K562 (cell line): ENCODE data around the gene RGS4. TPM values are rescaled to one million over a fixed set of nuclear protein-coding genes. Genes with fewer than 3 reads are reported as not detected.
A peak's percentile ranks its signal among the peaks of the same experiment; 100 is the strongest.

Experiments
- ATAC-seq: fragments of 200-7000 bp; cut with Tn5 transposase; 3 replicates; pipeline ENCODE4 v1.9.1; 2020; ENCODE audit warnings: moderate library complexity
- BruUV-seq: library from RNA; stranded (reverse); fragments of 400-500 nt; replicated peaks from 2 replicates; lab custom pipeline; 2021; lab: Mats Ljungman, UMichigan
- CTCF ChIA-PET: fragments of 300-600 bp; formaldehyde crosslinking; extraction: SDS; loops from one replicate; lab custom pipeline; 2021; ENCODE audit warnings: low intra/inter-chr PET ratio; lab: Yijun Ruan, JAX
- POLR2A ChIA-PET: fragments of 300-600, 350-650 bp; sonication (Branson Sonifier 250); formaldehyde crosslinking; extraction: SDS; loops from one replicate; lab custom pipeline; 2021; ENCODE audit warnings: antibody characterized with exemption, inconsistent platforms; lab: Yijun Ruan, JAX
- DNase-seq, 4 experiments: peaks; one replicate each; pipeline versions ENCODE4 v3.0.0 to v3.0.0-alpha.2; 2011 to 2018; ENCODE audit warnings: low spot score in 3 of 4, mixed read lengths in 3 of 4; ENCODE audit errors: extremely low read depth in 1 of 4
- FAIRE-seq: peaks from 2 replicates; lab custom pipeline; 2011; peaks lifted over from hg19 to GRCh38; lab: Jason Lieb, UNC
- H2AFZ ChIP-seq: 2 replicates; pipeline ENCODE4 v1.6.0; 2011; ENCODE audit warnings: low read depth, low read length, control low read depth, inconsistent platforms
- H3K27ac ChIP-seq: fragments of 200-600 bp; 3 replicates; pipeline ENCODE4 v1.8.0; 2011; ENCODE audit warnings: low read depth, mild to moderate bottlenecking, control low read depth, inconsistent platforms, low read length, moderate library complexity, mixed read lengths; ENCODE audit errors: extremely low read depth
- H3K27me3 ChIP-seq, 2 experiments: fragments of 300-600 bp in 1 of 2; 2 replicates in 1 of 2; 3 replicates in 1 of 2; pipeline versions ENCODE4 v1.6.0 to v1.8.0; 2011; ENCODE audit warnings: inconsistent platforms in 2 of 2, low read length in 2 of 2, mild to moderate bottlenecking in 1 of 2, mixed read lengths in 1 of 2, moderate library complexity in 1 of 2; ENCODE audit not compliant: control insufficient read depth in 2 of 2, insufficient read depth in 2 of 2
- H3K36me3 ChIP-seq: fragments of 300-600 bp; 3 replicates; pipeline ENCODE4 v1.8.0; 2011; ENCODE audit warnings: mild to moderate bottlenecking, low read length, inconsistent platforms; ENCODE audit not compliant: control insufficient read depth, insufficient read depth
- H3K4me1 ChIP-seq, 2 experiments: fragments of 200-600 bp in 1 of 2; replicated peaks in 1 of 2; 2 replicates in 1 of 2; 3 replicates in 1 of 2; pipeline versions ENCODE4 v1.5.1 to v1.8.0; 2011; ENCODE audit warnings: inconsistent platforms in 2 of 2, low read length in 2 of 2, mild to moderate bottlenecking in 1 of 2, mixed read lengths in 1 of 2, moderate library complexity in 1 of 2; ENCODE audit not compliant: control insufficient read depth in 2 of 2, insufficient read depth in 2 of 2
- H3K4me2 ChIP-seq: 2 replicates; pipeline ENCODE4 v1.6.1; 2011; ENCODE audit warnings: low read length, control low read depth, inconsistent platforms, mixed read lengths; ENCODE audit not compliant: insufficient read depth
- H3K4me3 ChIP-seq: fragments of 200-600 bp; sonication (generic), shearing (Covaris generic); 2 replicates; pipeline ENCODE4 v1.5.1; 2016; ENCODE audit warnings: control low read depth, inconsistent platforms
- H3K79me2 ChIP-seq: fragments of 200-600 bp; 3 replicates; pipeline ENCODE4 v1.8.0; 2011; ENCODE audit warnings: low read length, inconsistent platforms; ENCODE audit not compliant: control insufficient read depth, insufficient read depth
- H3K9ac ChIP-seq, 2 experiments: 2 replicates each; pipeline versions ENCODE4 v1.6.0 to v1.6.1; 2011; ENCODE audit warnings: low read depth in 2 of 2, low read length in 2 of 2, control low read depth in 1 of 2, inconsistent platforms in 1 of 2, mild to moderate bottlenecking in 1 of 2, mixed read lengths in 1 of 2; ENCODE audit not compliant: insufficient read depth in 1 of 2
- H3K9me1 ChIP-seq: one replicate; pipeline ENCODE4 v1.6.0; 2011; ENCODE audit warnings: inconsistent platforms, mild to moderate bottlenecking, low read length, moderate library complexity; ENCODE audit not compliant: control insufficient read depth, insufficient read depth
- H3K9me3 ChIP-seq: replicated peaks from 2 replicates; pipeline ENCODE4 v1.5.1; 2011; ENCODE audit warnings: low read depth, low read length, inconsistent platforms; ENCODE audit not compliant: control insufficient read depth, insufficient read depth
- H4K20me1 ChIP-seq: replicated peaks from 2 replicates; pipeline ENCODE4 v1.6.1; 2011; ENCODE audit warnings: low read length, inconsistent platforms, mixed read lengths; ENCODE audit not compliant: control insufficient read depth, insufficient read depth
- HEY1 ChIP-seq: fragments of 250-450 bp; sonication (Bioruptor Pico); IDR thresholded peaks from 2 replicates; pipeline ENCODE4 v1.5.0; 2020; ENCODE audit warnings: mild to moderate bottlenecking, moderate library complexity, borderline replicate concordance
- MED1 ChIP-seq: sonication (generic); formaldehyde crosslinking; IDR thresholded peaks from 2 replicates; pipeline ENCODE4 v1.8.1; 2023; ENCODE audit warnings: missing genetic modification reagents, borderline replicate concordance
- PCBP2 ChIP-seq: fragments of 200-400 bp; formaldehyde crosslinking; IDR thresholded peaks from 2 replicates; pipeline ENCODE4 v1.6.1; 2018; ENCODE audit warnings: low read length, low read depth, mild to moderate bottlenecking, moderate library complexity; ENCODE audit not compliant: poor library complexity, severe bottlenecking
- RB1 ChIP-seq: fragments of 450-650 bp; IDR thresholded peaks from 2 replicates; pipeline ENCODE4 v1.6.1; 2017; ENCODE audit warnings: low read depth, mild to moderate bottlenecking
- SRF ChIP-seq, 2 experiments: fragments of 250-450, 450-650 bp in 1 of 2; sonication (Bioruptor Pico) in 1 of 2; sonication (generic) in 1 of 2; formaldehyde crosslinking; IDR thresholded peaks; 2 replicates each; pipeline versions ENCODE4 v1.5.0 to v1.5.1; 2020 to 2022; ENCODE audit warnings: mild to moderate bottlenecking in 1 of 2, missing genetic modification reagents in 1 of 2
- WGBS: fragments of 100-300 bp; shearing (Covaris generic); methylation state at CpG from one replicate; pipeline ENCODE4 v1.1.6; 2016; ENCODE audit warnings: low coverage, mixed read lengths; ENCODE audit not compliant: insufficient coverage; ENCODE audit errors: missing lambda C conversion rate; 5-methylcytosine and 5-hydroxymethylcytosine counted together
- in situ Hi-C: fragments of 300-500 bp; cut with MboI; formaldehyde crosslinking; loops from 4 replicates; pipeline ENCODE4 v1.15.0; 2018; ENCODE audit warnings: inconsistent platforms, mixed read lengths
- intact Hi-C: fragments of 100-400 bp; cut with micrococcal nuclease; formaldehyde crosslinking; loops from 2 replicates; pipeline ENCODE4 v1.14.2; 2022
- polyA plus RNA-seq, 8 experiments: library from polyadenylated mRNA; depleted of rRNA in 4 of 8; stranded (reverse) in 5 of 8; unstranded in 3 of 8; fragments of >200 nt; fragmentation: Nextera tagmentation in 2 of 8; fragmentation: Illumina TruSeq in 1 of 8; extraction: Ambion mirVana in 2 of 8; extraction: Trizol in 1 of 8; gene quantifications; 2 replicates each; pipeline versions ENCODE4 v1.2.1 to v1.2.3, GENCODE V29; 2011 to 2014; ENCODE audit warnings: inconsistent platforms in 1 of 8, missing spikeins in 1 of 8
- total RNA-seq, 7 experiments: library from RNA; depleted of rRNA in 6 of 7; stranded (reverse); fragments of >200 nt in 6 of 7; fragmentation: Illumina TruSeq in 2 of 7; extraction: Trizol in 2 of 7; gene quantifications; 2 replicates each; pipeline versions ENCODE4 v1.2.1 to v1.2.3, GENCODE V29; 2011 to 2021; ENCODE audit warnings: low replicate concordance in 1 of 7
- TF ChIP-seq, protein P1 (sequence below): fragments of 250-450 bp; sonication (Bioruptor Pico); IDR thresholded peaks from 2 replicates; pipeline ENCODE4 v1.4.0; 2020; ENCODE audit warnings: mild to moderate bottlenecking, moderate library complexity

Gene RGS4
- total and polyA plus RNA-seq, 9 of the 15 experiments (the other 6 are each of a cell fraction or from before 2014, with no cell fraction given): not detected

DNA sequence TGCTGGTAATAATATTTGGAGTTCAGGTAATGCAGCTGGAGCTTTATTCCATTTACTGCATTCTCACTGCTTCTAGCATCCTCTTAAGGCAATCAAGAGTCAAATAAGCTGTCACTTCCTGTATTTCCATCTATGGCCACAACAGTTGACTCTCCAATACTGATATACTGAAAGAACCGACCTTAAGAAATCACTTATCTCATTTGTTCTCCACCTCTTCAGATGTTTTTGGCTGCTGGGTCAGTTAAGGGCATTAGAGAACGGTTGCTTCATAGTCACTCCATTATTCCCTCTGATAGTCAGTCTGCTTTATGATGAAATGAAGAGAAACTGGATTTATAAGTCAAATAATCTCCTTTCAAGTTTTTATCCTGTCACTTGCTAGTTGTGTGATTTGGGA is 14.2 kb upstream of the RGS4 start:
- no peak overlapping the region for H3K27ac ChIP-seq
- BruUV-seq: no TSS peak
- ATAC-seq (no peak), FAIRE-seq (no peak)
- 3% methylated on average over 2 of the region's 2 CpGs for WGBS
- H3K9me3 ChIP-seq: no peaks in the 10 kb centered on the region
- no peaks in the 10 kb centered on the region for H3K27me3 ChIP-seq
- H3K4me3 ChIP-seq: no peak overlapping the region
- H3K4me1 ChIP-seq: no peaks in the 10 kb centered on the region
- H3K9ac ChIP-seq: no peak overlapping the region
- no peaks in the 10 kb centered on the region for H4K20me1 ChIP-seq
- CTCF ChIA-PET: no interaction called here
- H3K36me3 ChIP-seq: no peaks in the 10 kb centered on the region
- TF ChIP-seq PCBP2: no peak
- TF ChIP-seq SRF (CRISPR knock-in tag; IDR thresholded peaks at IDR 0.05): peak in 1 of 2 experiments; percentile 44; a peak in 1 of 4 replicates
- TF ChIP-seq, all 486 proteins: peak for 1
- in situ Hi-C loops: no loop called here
- Histone ChIP-seq H3K4me2 (no peak overlapping the region), H3K9me1 (no peaks in the 10 kb centered on the region), H3K79me2 (no peaks in the 10 kb centered on the region), H2AFZ (no peak overlapping the region)
- intact Hi-C loops: no loop called here
- no peak for DNase-seq
- POLR2A ChIA-PET: interaction anchor here (0.6 kb wide), 1 partner anchor 202 kb away, joined by 3 read pairs; no protein-coding TSS in a partner anchor

DNA sequence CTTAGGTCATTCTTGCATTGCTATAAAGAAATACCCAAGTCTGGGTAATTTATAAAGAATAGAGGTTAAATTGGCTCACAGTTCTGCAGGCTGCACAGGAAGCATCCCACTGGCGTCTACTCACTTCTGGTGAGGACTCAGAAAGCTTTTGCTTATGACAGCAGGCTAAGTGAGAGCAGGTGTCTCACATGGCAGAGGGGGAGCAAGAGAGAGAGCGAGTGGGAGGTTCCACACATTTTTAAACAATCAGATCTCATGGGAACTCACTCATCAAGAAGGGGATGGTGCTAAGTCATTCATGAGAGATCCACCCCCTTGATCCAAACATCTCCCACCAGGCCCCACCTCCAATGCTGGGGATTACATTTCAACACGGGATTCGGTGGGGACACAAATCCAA is 13.6 kb upstream of the RGS4 start:
- Histone ChIP-seq H2AFZ (no peak overlapping the region), H3K79me2 (no peaks in the 10 kb centered on the region), H3K27me3 (no peaks in the 10 kb centered on the region), H3K9me3 (no peaks in the 10 kb centered on the region), H3K4me1 (no peaks in the 10 kb centered on the region), H3K4me3 (no peak overlapping the region), H3K9ac (no peak overlapping the region), H4K20me1 (no peaks in the 10 kb centered on the region), H3K27ac (no peak overlapping the region), H3K4me2 (no peak overlapping the region), H3K36me3 (no peaks in the 10 kb centered on the region), H3K9me1 (no peaks in the 10 kb centered on the region)
- DNase-seq (no peak), FAIRE-seq (no peak), ATAC-seq (no peak)
- no TSS peak for BruUV-seq
- 1% methylated on average over 4 of the region's 4 CpGs for WGBS
- in situ Hi-C loops: no loop called here
- intact Hi-C loops: no loop called here
- CTCF ChIA-PET: no interaction called here
- POLR2A ChIA-PET: interaction anchor here (0.6 kb wide), 1 partner anchor 201 kb away, joined by 3 read pairs; no protein-coding TSS in a partner anchor
- no peak for TF ChIP-seq HEY1
- TF ChIP-seq, protein P1, sequence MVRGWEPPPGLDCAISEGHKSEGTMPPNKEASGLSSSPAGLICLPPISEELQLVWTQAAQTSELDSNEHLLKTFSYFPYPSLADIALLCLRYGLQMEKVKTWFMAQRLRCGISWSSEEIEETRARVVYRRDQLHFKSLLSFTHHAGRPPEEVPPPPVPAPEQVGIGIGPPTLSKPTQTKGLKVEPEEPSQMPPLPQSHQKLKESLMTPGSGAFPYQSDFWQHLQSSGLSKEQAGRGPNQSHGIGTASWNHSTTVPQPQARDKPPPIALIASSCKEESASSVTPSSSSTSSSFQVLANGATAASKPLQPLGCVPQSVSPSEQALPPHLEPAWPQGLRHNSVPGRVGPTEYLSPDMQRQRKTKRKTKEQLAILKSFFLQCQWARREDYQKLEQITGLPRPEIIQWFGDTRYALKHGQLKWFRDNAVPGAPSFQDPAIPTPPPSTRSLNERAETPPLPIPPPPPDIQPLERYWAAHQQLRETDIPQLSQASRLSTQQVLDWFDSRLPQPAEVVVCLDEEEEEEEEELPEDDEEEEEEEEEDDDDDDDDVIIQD (CRISPR knock-in tag): no peak
- no peak for TF ChIP-seq MED1 (CRISPR knock-in tag)
- TF ChIP-seq RB1: no peak
- TF ChIP-seq, all 486 proteins: peak for 0
